Inflammatory macrophage treated with lipopolysaccharide for 4 hours (primary cell): ENCODE data around the gene FBXL16.

ENCODE experiments used
- DNase-seq: peaks from one replicate; pipeline ENCODE4 v3.0.0-alpha.2; 2020

Gene FBXL16

GRCh38 chr16:676565-676902 is 29.1 kb downstream of the FBXL16 start:
- DNase-seq: no peak

- DNase-seq: no peak
Observed at GRCh38 chr16:675884-676564, 29.6 kb downstream of the FBXL16 start.

- DNase-seq: peak; percentile 6
Observed at GRCh38 chr16:674968-675883, 30.4 kb downstream of the FBXL16 start, which contains the start of gene RHBDL1. TSS of gene RHBDL1 (plus strand) at chr16:675671. CDS start at chr16:675791, 120 bp downstream.

GRCh38 chr16:674214-674881 is 31.3 kb downstream of the FBXL16 start:
- DNase-seq: no peak

GRCh38 chr16:673399-673991 is 32.1 kb downstream of the FBXL16 start:
- no peak for DNase-seq

GRCh38 chr16:672851-673250 is 32.8 kb downstream of the FBXL16 start:
- DNase-seq: no peak

- no peak for DNase-seq
Observed at GRCh38 chr16:672371-672770, 33.2 kb downstream of the FBXL16 start.

GRCh38 chr16:671353-672131 is 34.1 kb downstream of the FBXL16 start:
- DNase-seq: no peak

- no peak for DNase-seq
Observed at GRCh38 chr16:670485-671352, 34.9 kb downstream of the FBXL16 start.

- no peak for DNase-seq
Observed at GRCh38 chr16:669666-670065, 35.9 kb downstream of the FBXL16 start.

- no peak for DNase-seq
Observed at GRCh38 chr16:668519-669171, 37.0 kb downstream of the FBXL16 start.

- DNase-seq: peak; percentile 94
Observed at GRCh38 chr16:667780-668518, 37.7 kb downstream of the FBXL16 start, which contains the start of gene RHOT2. TSS of gene RHOT2 (plus strand) at chr16:668132. CDS start at chr16:668200, 68 bp downstream.

- DNase-seq: no peak
Observed at GRCh38 chr16:667113-667779, 38.4 kb downstream of the FBXL16 start.

GRCh38 chr16:666572-666971 is 39.0 kb downstream of the FBXL16 start:
- no peak for DNase-seq

GRCh38 chr16:662597-662996 is 43.0 kb downstream of the FBXL16 start:
- no peak for DNase-seq

GRCh38 chr16:662095-662494 is 43.5 kb downstream of the FBXL16 start:
- DNase-seq: no peak

GRCh38 chr16:661184-661821 is 44.3 kb downstream of the FBXL16 start:
- DNase-seq: no peak

- peak; percentile 93 for DNase-seq
Observed at GRCh38 chr16:660459-661183, 45.0 kb downstream of the FBXL16 start.
